ENCODE measurements around the gene MRPL52. TPM values are rescaled to one million over a fixed set of nuclear protein-coding genes. Genes with fewer than 3 reads are reported as not detected.

Gene MRPL52
- total RNA-seq, 1 experiment from 2014 or later: 180 TPM

- no peak overlapping the region for H3K9ac ChIP-seq (ENCODE audit: low read length)
- no peaks in the 10 kb centered on the region for H3K9me2 ChIP-seq (replicated peaks; ENCODE audit: low read length)
- ATAC-seq: no peak
- no peak overlapping the region for H3K4me2 ChIP-seq (ENCODE audit: low read length)
- no peak overlapping the region for H2AFZ ChIP-seq (ENCODE audit: low read length)
- no peak for TF ChIP-seq EZH2phosphoT487 (IDR thresholded peaks at IDR 0.05; ENCODE audit: borderline replicate concordance, low read length)
- TF ChIP-seq EZH2 (IDR thresholded peaks at IDR 0.05; ENCODE audit: low read length, unreplicated experiment): no peak
- no peak for TF ChIP-seq CTCF (conservative IDR thresholded peaks at IDR 0.05; ENCODE audit: low read depth, low read length)
- no peaks in the 10 kb centered on the region for H4K20me1 ChIP-seq (ENCODE audit: low read length)
- no peak overlapping the region for H3K27ac ChIP-seq (ENCODE audit: low read length)
- H3K4me1 ChIP-seq (ENCODE audit: insufficient read depth, low read length): peaks cover 12% of the 10 kb centered on the region
- CTCF ChIA-PET: no interaction called here
- H3K79me2 ChIP-seq (ENCODE audit: low read length): peaks cover 20% of the 10 kb centered on the region
- no peaks in the 10 kb centered on the region for H3K9me3 ChIP-seq (ENCODE audit: low read length)
- no peak overlapping the region for H3K4me3 ChIP-seq (ENCODE audit: low read length)
- peaks cover 2% of the 10 kb centered on the region for H3F3A ChIP-seq (ENCODE audit: low read length, unreplicated experiment)
- BruUV-seq (replicated peaks): no TSS peak
- peaks cover 27% of the 10 kb centered on the region; the same call in 1 of the 2 replicates for H3K36me3 ChIP-seq (ENCODE audit: low read depth, low read length)
- intact Hi-C loops (cut with micrococcal nuclease): no loop called here
- no peaks in the 10 kb centered on the region for H3K27me3 ChIP-seq (ENCODE audit: low read length)
- no peak for DNase-seq
- POLR2A ChIA-PET (ENCODE audit: unreplicated experiment): no interaction called here
Observed at GRCh38 chr14:22875748-22876319, 46.1 kb downstream of the MRPL52 start.

GRCh38 chr14:22877000-22877501 lies 47.4 kb downstream of the MRPL52 start:
- no peaks in the 10 kb centered on the region for H3K9me3 ChIP-seq (ENCODE audit: low read length)
- H3K9ac ChIP-seq (ENCODE audit: low read length): no peak overlapping the region
- H3K9me2 ChIP-seq (replicated peaks; ENCODE audit: low read length): no peaks in the 10 kb centered on the region
- ChIA-PET POLR2A (ENCODE audit: unreplicated experiment) (no interaction called here), CTCF (no interaction called here)
- no peaks in the 10 kb centered on the region for H3K27me3 ChIP-seq (ENCODE audit: low read length)
- TF ChIP-seq CTCF (conservative IDR thresholded peaks at IDR 0.05; ENCODE audit: low read depth, low read length): no peak
- H3K4me2 ChIP-seq (ENCODE audit: low read length): no peak overlapping the region
- no peaks in the 10 kb centered on the region for H3F3A ChIP-seq (ENCODE audit: low read length, unreplicated experiment)
- intact Hi-C loops (cut with micrococcal nuclease): no loop called here
- no peaks in the 10 kb centered on the region for H4K20me1 ChIP-seq (ENCODE audit: low read length)
- no peak for ATAC-seq
- peaks cover 27% of the 10 kb centered on the region; the same call in 1 of the 2 replicates for H3K36me3 ChIP-seq (ENCODE audit: low read depth, low read length)
- peaks cover 12% of the 10 kb centered on the region; the same call in 1 of the 2 replicates for H3K4me1 ChIP-seq (ENCODE audit: insufficient read depth, low read length)
- H3K4me3 ChIP-seq (ENCODE audit: low read length): no peak overlapping the region
- H2AFZ ChIP-seq (ENCODE audit: low read length): no peak overlapping the region
- H3K27ac ChIP-seq (ENCODE audit: low read length): no peak overlapping the region
- H3K79me2 ChIP-seq (ENCODE audit: low read length): peaks cover 19% of the 10 kb centered on the region
- BruUV-seq (replicated peaks): no TSS peak
- DNase-seq: no peak

Measured in PC-3 (cell line).